KMS-11 (cell line): ENCODE data around the gene DNAJC1.

Experiments
- H2AFZ ChIP-seq: fragments of 200-600 bp; sonication (generic); 2 replicates; pipeline ENCODE4 v1.6.1; 2016; ENCODE audit warnings: antibody characterized with exemption, mixed run types, low read depth
- H3K27ac ChIP-seq: fragments of 200-600 bp; sonication (generic); 2 replicates; pipeline ENCODE4 v1.6.1; 2016; ENCODE audit warnings: mild to moderate bottlenecking, mixed run types
- H3K27me3 ChIP-seq: fragments of 200-600 bp; sonication (generic); 2 replicates; pipeline ENCODE4 v1.6.1; 2017; ENCODE audit warnings: mild to moderate bottlenecking, low read depth, mixed run types, moderate library complexity; ENCODE audit not compliant: insufficient read depth
- H3K36me3 ChIP-seq: fragments of 200-600 bp; sonication (generic); 2 replicates; pipeline ENCODE4 v1.6.1; 2017; ENCODE audit warnings: mild to moderate bottlenecking, mixed run types; ENCODE audit not compliant: insufficient read depth
- H3K4me1 ChIP-seq: fragments of 200-600 bp; sonication (generic); 2 replicates; pipeline ENCODE4 v1.6.1; 2016; ENCODE audit warnings: mild to moderate bottlenecking, low read depth, mixed run types; ENCODE audit not compliant: poor library complexity, severe bottlenecking
- H3K4me2 ChIP-seq: fragments of 200-600 bp; sonication (generic); 2 replicates; pipeline ENCODE4 v1.7.0; 2016; ENCODE audit warnings: mild to moderate bottlenecking, mixed run types
- H3K4me3 ChIP-seq: fragments of 200-600 bp; sonication (generic); IDR thresholded peaks from 2 replicates; pipeline ENCODE4 v1.6.1; 2017; ENCODE audit warnings: low read depth, low read length, mixed read lengths; ENCODE audit not compliant: insufficient read depth
- H3K79me2 ChIP-seq: fragments of 200-600 bp; sonication (generic); 2 replicates; pipeline ENCODE4 v1.6.1; 2016; ENCODE audit warnings: low read depth, mixed run types; ENCODE audit not compliant: insufficient read depth
- H3K9ac ChIP-seq: fragments of 200-600 bp; sonication (generic); 2 replicates; pipeline ENCODE4 v1.6.1; 2016; ENCODE audit warnings: mild to moderate bottlenecking, mixed run types
- H4K20me1 ChIP-seq: fragments of 200-600 bp; sonication (generic); 2 replicates; pipeline ENCODE4 v1.6.1; 2016; ENCODE audit warnings: mild to moderate bottlenecking, mixed run types; ENCODE audit not compliant: insufficient read depth
- CTCF ChIP-seq: fragments of 200-600 bp; sonication (generic); conservative IDR thresholded peaks from 2 replicates; pipeline ENCODE4 v1.6.1; 2017; ENCODE audit warnings: low read depth, mild to moderate bottlenecking, antibody characterized with exemption, low read length, moderate library complexity, mixed read lengths

The DNAJC1 gene

GRCh38 chr10:21715531-21716195 lies 287.9 kb downstream of the DNAJC1 start:
- H2AFZ ChIP-seq, result no peak overlapping the region
- H4K20me1 ChIP-seq, result no peaks in the 10 kb centered on the region
- no peak overlapping the region for H3K27ac ChIP-seq
- no peaks in the 10 kb centered on the region for H3K36me3 ChIP-seq
- no peak overlapping the region for H3K9ac ChIP-seq
- H3K27me3 ChIP-seq, result no peaks in the 10 kb centered on the region
- H3K4me1 ChIP-seq, result peaks cover 28% of the 10 kb centered on the region
- no peak overlapping the region for H3K4me3 ChIP-seq
- TF ChIP-seq CTCF, result no peak
- no peaks in the 10 kb centered on the region for H3K79me2 ChIP-seq
- no peak overlapping the region for H3K4me2 ChIP-seq

GRCh38 chr10:21712975-21713374 lies 290.6 kb downstream of the DNAJC1 start:
- no peak overlapping the region for H2AFZ ChIP-seq
- peaks cover 35% of the 10 kb centered on the region for H3K4me1 ChIP-seq
- H4K20me1 ChIP-seq, result no peaks in the 10 kb centered on the region
- H3K4me3 ChIP-seq, result no peak overlapping the region
- H3K36me3 ChIP-seq, result no peaks in the 10 kb centered on the region
- no peak overlapping the region for H3K27ac ChIP-seq
- H3K4me2 ChIP-seq, result no peak overlapping the region
- no peaks in the 10 kb centered on the region for H3K79me2 ChIP-seq
- TF ChIP-seq CTCF, result no peak
- no peaks in the 10 kb centered on the region for H3K27me3 ChIP-seq
- no peak overlapping the region for H3K9ac ChIP-seq

- Histone ChIP-seq H4K20me1 (peaks cover 4% of the 10 kb centered on the region; the same call in 1 of the 2 replicates), H3K27ac (no peak overlapping the region), H3K79me2 (0 out of 2 replicates have a peak, but pooled peaks cover 2% of the 10 kb centered on the region), H3K9ac (no peak overlapping the region), H3K27me3 (no peaks in the 10 kb centered on the region), H3K4me3 (no peak overlapping the region), H3K36me3 (no peaks in the 10 kb centered on the region), H2AFZ (no peak overlapping the region), H3K4me2 (peak overlapping the region; percentile 0; the same call in 1 of the 2 replicates), H3K4me1 (peaks cover 52% of the 10 kb centered on the region)
- TF ChIP-seq CTCF, result no peak
Observed at GRCh38 chr10:21707498-21707897, 296.0 kb downstream of the DNAJC1 start.
